GM12878 (cell line): ENCODE data around the gene ITPR3. TPM values are rescaled to one million over a fixed set of nuclear protein-coding genes. Genes with fewer than 3 reads are reported as not detected.

Source experiments
- ATAC-seq: fragments of 200-7000 bp; cut with Tn5 transposase; 3 replicates; pipeline ENCODE4 v1.9.1; 2020; ENCODE audit warnings: mild to moderate bottlenecking, moderate library complexity
- BruUV-seq: library from RNA; stranded (reverse); fragments of 400-500 nt; replicated peaks from 2 replicates; lab custom pipeline; 2021; lab: Mats Ljungman, UMichigan
- CTCF ChIA-PET: fragments of 300-600 bp; sonication (Branson Sonifier 250); formaldehyde crosslinking; extraction: SDS; loops from one replicate; lab custom pipeline; 2021; ENCODE audit warnings: inconsistent platforms; lab: Yijun Ruan, JAX
- POLR2A ChIA-PET: fragments of 350-600 bp; formaldehyde crosslinking; extraction: SDS; loops from one replicate; lab custom pipeline; 2021; ENCODE audit warnings: inconsistent platforms; lab: Charles Lee
- RAD21 ChIA-PET: fragments of 300-600 bp; sonication (Branson Sonifier 250); formaldehyde crosslinking; loops from one replicate; lab custom pipeline; 2023; ENCODE audit warnings: antibody characterized with exemption; ENCODE audit not compliant: unreplicated experiment; lab: Charles Lee
- SMC1A ChIA-PET: fragments of 300-600 bp; sonication (Branson Sonifier 250); formaldehyde crosslinking; loops from one replicate; lab custom pipeline; 2023; ENCODE audit not compliant: unreplicated experiment, uncharacterized antibody; lab: Charles Lee
- DNase-seq: peaks from one replicate; pipeline ENCODE4 v3.0.0-alpha.2; 2011; ENCODE audit warnings: low read depth, low spot score
- FAIRE-seq: peaks from 3 replicates; lab custom pipeline; 2011; peaks lifted over from hg19 to GRCh38; lab: Jason Lieb, UNC
- H2AFZ ChIP-seq: 2 replicates; pipeline ENCODE4 v1.6.0; 2011; ENCODE audit warnings: low read depth, low read length, control low read depth; ENCODE audit not compliant: control insufficient read depth
- H3K27ac ChIP-seq: 2 replicates; pipeline ENCODE4 v1.5.1; 2011; ENCODE audit warnings: control low read depth; ENCODE audit not compliant: control insufficient read depth, insufficient read depth
- H3K27me3 ChIP-seq, 2 experiments: replicated peaks in 1 of 2; 2 replicates each; pipeline versions ENCODE4 v1.6.0 to v1.6.1; 2011; ENCODE audit warnings: low read length in 1 of 2; ENCODE audit not compliant: control insufficient read depth in 2 of 2, insufficient read depth in 2 of 2
- H3K36me3 ChIP-seq, 2 experiments: 2 replicates each; pipeline ENCODE4 v1.5.1; 2011; ENCODE audit warnings: low read length in 1 of 2; ENCODE audit not compliant: control insufficient read depth in 2 of 2, insufficient read depth in 2 of 2
- H3K4me1 ChIP-seq: 2 replicates; pipeline ENCODE4 v1.6.1; 2011; ENCODE audit warnings: mild to moderate bottlenecking, low read length, moderate library complexity, mixed read lengths; ENCODE audit not compliant: control insufficient read depth, insufficient read depth
- H3K4me2 ChIP-seq: 2 replicates; pipeline ENCODE4 v1.6.0; 2011; ENCODE audit warnings: control low read depth; ENCODE audit not compliant: control insufficient read depth, insufficient read depth
- H3K4me3 ChIP-seq: fragments of 200-600 bp; sonication (generic); 2 replicates; pipeline ENCODE4 v1.5.1; 2016
- H3K79me2 ChIP-seq: 2 replicates; pipeline ENCODE4 v1.6.0; 2011; ENCODE audit warnings: low read length; ENCODE audit not compliant: control insufficient read depth, insufficient read depth
- H3K9ac ChIP-seq: 2 replicates; pipeline ENCODE4 v1.8.0; 2011; ENCODE audit warnings: low read length, control low read depth, mixed read lengths; ENCODE audit not compliant: control insufficient read depth, insufficient read depth
- H3K9me3 ChIP-seq: replicated peaks from 3 replicates; pipeline ENCODE4 v1.5.1; 2011; ENCODE audit warnings: mild to moderate bottlenecking, low read length; ENCODE audit not compliant: control insufficient read depth, insufficient read depth
- H4K20me1 ChIP-seq: 2 replicates; pipeline ENCODE4 v1.6.0; 2011; ENCODE audit not compliant: control insufficient read depth, insufficient read depth
- EZH2 ChIP-seq: IDR thresholded peaks from 2 replicates; pipeline ENCODE4 v1.6.1; 2012; ENCODE audit warnings: low read depth, mild to moderate bottlenecking, control low read depth, inconsistent platforms, low read length, borderline replicate concordance; ENCODE audit not compliant: control insufficient read depth
- MTA2 ChIP-seq: fragments of 450-650 bp; IDR thresholded peaks from 2 replicates; pipeline ENCODE4 v1.6.1; 2016; ENCODE audit warnings: low read depth, mild to moderate bottlenecking, moderate library complexity
- MYC ChIP-seq: IDR thresholded peaks from 2 replicates; pipeline ENCODE4 v1.6.1; 2011; ENCODE audit warnings: mild to moderate bottlenecking, low read length, moderate library complexity, inconsistent platforms; ENCODE audit not compliant: insufficient read depth, insufficient replicate concordance, insufficient read length, severe bottlenecking
- NFIC ChIP-seq: IDR thresholded peaks from 2 replicates; pipeline ENCODE4 v1.6.1; 2012; ENCODE audit warnings: low read depth, mild to moderate bottlenecking, inconsistent platforms, low read length, moderate library complexity
- NFYA ChIP-seq: IDR thresholded peaks from 2 replicates; pipeline ENCODE4 v1.6.1; 2011; ENCODE audit warnings: low read depth, mild to moderate bottlenecking, low read length, improper control_type of control experiment, borderline replicate concordance
- NFYB ChIP-seq: IDR thresholded peaks from 2 replicates; pipeline ENCODE4 v1.6.1; 2011; ENCODE audit warnings: low read depth, mild to moderate bottlenecking, low read length, improper control_type of control experiment, moderate library complexity; ENCODE audit not compliant: insufficient read depth
- POU2F2 ChIP-seq: IDR thresholded peaks from 3 replicates; pipeline ENCODE4 v1.6.1; 2011; ENCODE audit warnings: low read depth, mild to moderate bottlenecking, low read length, borderline replicate concordance
- SIX5 ChIP-seq: IDR thresholded peaks from 2 replicates; pipeline ENCODE4 v1.6.1; 2011; ENCODE audit warnings: mild to moderate bottlenecking, low read depth, low read length, moderate library complexity; ENCODE audit not compliant: severe bottlenecking
- SMAD1 ChIP-seq: fragments of 450-650 bp; IDR thresholded peaks from 2 replicates; pipeline ENCODE4 v1.6.1; 2018; ENCODE audit warnings: mild to moderate bottlenecking, low read depth; ENCODE audit not compliant: partially characterized antibody
- SMAD5 ChIP-seq: IDR thresholded peaks from 2 replicates; pipeline ENCODE4 v1.6.1; 2016; ENCODE audit warnings: antibody characterized with exemption, low read depth
- SRF ChIP-seq, 2 experiments: IDR thresholded peaks; 2 replicates each; pipeline ENCODE4 v1.6.1; 2011; ENCODE audit warnings: low read depth in 2 of 2, low read length in 2 of 2, mild to moderate bottlenecking in 1 of 2, moderate library complexity in 1 of 2
- SUPT20H ChIP-seq: IDR thresholded peaks from 2 replicates; pipeline ENCODE4 v1.6.1; 2011; ENCODE audit warnings: low read depth, mild to moderate bottlenecking, low read length, moderate library complexity, borderline replicate concordance; ENCODE audit not compliant: control insufficient read depth
- TAF1 ChIP-seq: IDR thresholded peaks from 2 replicates; pipeline ENCODE4 v1.6.1; 2011; ENCODE audit warnings: mild to moderate bottlenecking, low read depth, low read length, borderline replicate concordance
- WGBS: methylation state at CpG from one replicate; pipeline ENCODE4 v1.1.6; 2016; ENCODE audit warnings: low lambda C conversion rate; ENCODE audit not compliant: insufficient replicate concordance, insufficient coverage; ENCODE audit errors: missing lambda C conversion rate; 5-methylcytosine and 5-hydroxymethylcytosine counted together
- in situ Hi-C: fragments of 300-500 bp; cut with MboI; formaldehyde crosslinking; loops from 9 replicates; pipeline ENCODE4 v1.14.3; 2018; ENCODE audit warnings: mixed read lengths
- intact Hi-C: fragments of 100-400 bp; cut with micrococcal nuclease; formaldehyde crosslinking; loops from one replicate; pipeline ENCODE4 v1.14.2; 2022; ENCODE audit not compliant: unreplicated experiment
- polyA plus RNA-seq, 11 experiments: library from polyadenylated mRNA; depleted of rRNA in 4 of 11; unstranded in 6 of 11; stranded (reverse) in 5 of 11; fragments of >200 nt; fragmentation: Nextera tagmentation in 4 of 11; fragmentation: Illumina TruSeq in 1 of 11; extraction: Ambion mirVana in 4 of 11; extraction: Trizol in 1 of 11; gene quantifications; 1 replicate in 1 of 11; 2 replicates in 10 of 11; pipeline versions ENCODE4 v1.2.1 to v1.2.3, GENCODE V29; 2011 to 2016; ENCODE audit warnings: inconsistent platforms in 2 of 11, missing spikeins in 2 of 11, low read depth in 1 of 11
- total RNA-seq, 4 experiments: library from RNA; depleted of rRNA in 3 of 4; stranded (reverse); fragments of >200 nt in 3 of 4; fragmentation: Illumina TruSeq in 1 of 4; extraction: Trizol in 1 of 4; gene quantifications; 2 replicates each; pipeline versions ENCODE4 v1.2.1 to v1.2.3, GENCODE V29; 2013 to 2021
- TF ChIP-seq, protein P1 (sequence below): IDR thresholded peaks from 2 replicates; pipeline ENCODE4 v1.6.1; 2011; ENCODE audit warnings: low read depth, low read length, improper control_type of control experiment, borderline replicate concordance
- TF ChIP-seq, protein P2 (sequence below): IDR thresholded peaks from 2 replicates; pipeline ENCODE4 v1.6.1; 2011; ENCODE audit warnings: low read depth, mild to moderate bottlenecking, low read length, moderate library complexity, borderline replicate concordance; ENCODE audit errors: extremely low read depth

ITPR3 gene
- total and polyA plus RNA-seq, 10 of the 15 experiments (the other 5 are each of a cell fraction or from before 2014, with no cell fraction given) = 0.32 to 34.0 (median 11.9) TPM

DNA sequence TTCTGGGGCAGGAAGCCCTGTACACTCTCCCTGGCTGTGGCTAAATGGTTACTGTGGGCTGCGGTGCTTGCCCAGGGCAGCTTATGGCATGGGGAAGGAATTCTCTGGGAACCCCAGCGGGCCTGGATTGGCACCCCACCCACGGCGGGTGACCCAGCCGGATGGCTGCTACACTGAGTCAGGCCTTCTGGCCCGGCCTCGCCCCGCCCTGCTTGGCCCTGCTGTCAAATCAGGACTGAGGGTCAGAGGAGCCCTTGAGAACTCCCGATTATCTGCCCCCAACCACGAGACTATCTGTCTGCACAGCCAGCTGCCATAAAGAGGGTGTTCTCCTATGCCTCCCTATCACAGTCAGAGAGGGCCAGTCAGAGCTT is 7.3 kb upstream of the ITPR3 start:
- WGBS = 49% methylated on average over 9 of the region's 10 CpGs
- Histone ChIP-seq H3K4me1 (no peaks in the 10 kb centered on the region), H3K27ac (no peak overlapping the region), H3K27me3 (no peaks in the 10 kb centered on the region), H4K20me1 (no peaks in the 10 kb centered on the region)
- SMC1A ChIA-PET = interaction anchor here (1.2 kb wide), 2 partner anchors 28 to 43 kb away, joined by 3 read pairs; no protein-coding TSS in a partner anchor
- RAD21 ChIA-PET = no interaction called here
- TF ChIP-seq EZH2 = no peak
- no peak for TF ChIP-seq NFYA
- no peak for TF ChIP-seq SMAD5
- no peak for TF ChIP-seq SMAD1
- TF ChIP-seq, protein P1, sequence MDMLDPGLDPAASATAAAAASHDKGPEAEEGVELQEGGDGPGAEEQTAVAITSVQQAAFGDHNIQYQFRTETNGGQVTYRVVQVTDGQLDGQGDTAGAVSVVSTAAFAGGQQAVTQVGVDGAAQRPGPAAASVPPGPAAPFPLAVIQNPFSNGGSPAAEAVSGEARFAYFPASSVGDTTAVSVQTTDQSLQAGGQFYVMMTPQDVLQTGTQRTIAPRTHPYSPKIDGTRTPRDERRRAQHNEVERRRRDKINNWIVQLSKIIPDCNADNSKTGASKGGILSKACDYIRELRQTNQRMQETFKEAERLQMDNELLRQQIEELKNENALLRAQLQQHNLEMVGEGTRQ = no peak
- TF ChIP-seq MTA2 = no peak
- no peak for TF ChIP-seq POU2F2
- TF ChIP-seq, protein P2, sequence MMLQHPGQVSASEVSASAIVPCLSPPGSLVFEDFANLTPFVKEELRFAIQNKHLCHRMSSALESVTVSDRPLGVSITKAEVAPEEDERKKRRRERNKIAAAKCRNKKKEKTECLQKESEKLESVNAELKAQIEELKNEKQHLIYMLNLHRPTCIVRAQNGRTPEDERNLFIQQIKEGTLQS = no peak
- TF ChIP-seq SUPT20H = no peak
- TF ChIP-seq NFYB = no peak
- no peak for TF ChIP-seq TAF1
- TF ChIP-seq SIX5 = no peak
- no peak for TF ChIP-seq MYC
- TF ChIP-seq SRF (IDR thresholded peaks at IDR 0.05; ENCODE audit: low read depth in 2 of 2, low read length in 2 of 2) = no peak
- no peak for TF ChIP-seq NFIC
- TF ChIP-seq, all 136 proteins: peak for 0
- Histone ChIP-seq H3K9ac (no peak overlapping the region), H3K79me2 (no peaks in the 10 kb centered on the region), H2AFZ (no peak overlapping the region), H3K36me3 (no peaks in the 10 kb centered on the region), H3K9me3 (no peaks in the 10 kb centered on the region; the same call in 2 of the 3 replicates), H3K4me3 (no peak overlapping the region), H3K4me2 (no peak overlapping the region)
- DNase-seq (no peak), FAIRE-seq (no peak), ATAC-seq (no peak)
- intact Hi-C loops = no loop called here
- POLR2A ChIA-PET = no interaction called here
- no TSS peak for BruUV-seq
- in situ Hi-C loops = no loop called here
- CTCF ChIA-PET = interaction anchor here (1.2 kb wide), 1 partner anchor 29 kb away, joined by 4 read pairs; no protein-coding TSS in a partner anchor
